Neutrophil (primary cell): Measurements from ENCODE around the gene ANKH.

ENCODE experiments used
- H3K27ac ChIP-seq: fragments of 200-600 bp; sonication (generic); 2 replicates; pipeline ENCODE4 v1.5.1; 2016; ENCODE audit warnings: mild to moderate bottlenecking, moderate library complexity
- H3K27me3 ChIP-seq: fragments of 200-600 bp; sonication (generic); 2 replicates; pipeline ENCODE4 v1.6.0; 2016; ENCODE audit warnings: mild to moderate bottlenecking
- H3K36me3 ChIP-seq: fragments of 200-600 bp; sonication (generic); 2 replicates; pipeline ENCODE4 v1.5.1; 2017
- H3K4me1 ChIP-seq, 2 experiments: fragments of 200-600 bp in 1 of 2; sonication (generic) in 1 of 2; 1 replicate in 1 of 2; 2 replicates in 1 of 2; pipeline versions ENCODE4 v1.5.1 to v1.6.1; 2013 to 2016; ENCODE audit warnings: low read depth in 1 of 2, low read length in 1 of 2, mild to moderate bottlenecking in 1 of 2, moderate library complexity in 1 of 2; ENCODE audit not compliant: control insufficient read depth in 1 of 2, insufficient read depth in 1 of 2
- H3K4me3 ChIP-seq, 2 experiments: fragments of 200-600 bp in 1 of 2; sonication (generic) in 1 of 2; 1 replicate in 1 of 2; 2 replicates in 1 of 2; pipeline ENCODE4 v1.5.1; 2013 to 2016; ENCODE audit warnings: low read depth in 1 of 2, low read length in 1 of 2, mild to moderate bottlenecking in 1 of 2, moderate library complexity in 1 of 2
- H3K9me3 ChIP-seq: fragments of 200-600 bp; sonication (generic); 2 replicates; pipeline ENCODE4 v1.5.1; 2016
- TF ChIP-seq, protein P1 (sequence below): fragments of 200-600 bp; sonication (generic); IDR thresholded peaks from 2 replicates; pipeline ENCODE4 v1.5.1; 2016; ENCODE audit warnings: antibody characterized with exemption

Gene ANKH

DNA sequence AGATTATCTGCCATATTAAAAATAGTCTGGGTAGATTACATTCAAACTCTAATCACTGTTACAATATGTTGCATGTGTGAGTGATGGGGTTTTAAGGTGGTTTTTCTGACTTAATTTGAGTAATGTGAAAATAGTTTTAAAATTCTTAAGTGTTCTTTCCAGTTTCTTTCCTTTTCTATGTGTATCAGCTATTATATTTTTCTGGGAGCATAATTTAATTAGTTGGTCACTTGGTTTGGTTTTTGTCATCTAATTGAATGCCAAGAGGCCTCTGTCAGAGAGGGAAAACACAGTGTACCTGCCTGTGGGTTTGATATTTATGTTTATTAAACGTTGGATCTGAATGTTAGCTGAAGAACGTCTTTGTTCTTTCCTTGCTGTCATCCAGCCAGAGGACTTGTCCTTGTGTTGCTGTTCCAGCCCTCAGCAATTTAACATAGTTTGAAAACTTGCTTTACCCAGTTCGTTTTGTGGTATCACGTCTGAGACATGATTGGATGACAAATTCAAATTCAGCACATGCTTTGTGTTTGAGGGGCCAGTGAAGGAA lies 187.6 kb downstream of the ANKH start:
- Histone ChIP-seq H3K27ac (no peak overlapping the region), H3K9me3 (no peaks in the 10 kb centered on the region), H3K36me3 (peaks cover 93% of the 10 kb centered on the region), H3K4me3 (no peak overlapping the region), H3K4me1 (no peaks in the 10 kb centered on the region), H3K27me3 (no peaks in the 10 kb centered on the region)
- TF ChIP-seq, protein P1, sequence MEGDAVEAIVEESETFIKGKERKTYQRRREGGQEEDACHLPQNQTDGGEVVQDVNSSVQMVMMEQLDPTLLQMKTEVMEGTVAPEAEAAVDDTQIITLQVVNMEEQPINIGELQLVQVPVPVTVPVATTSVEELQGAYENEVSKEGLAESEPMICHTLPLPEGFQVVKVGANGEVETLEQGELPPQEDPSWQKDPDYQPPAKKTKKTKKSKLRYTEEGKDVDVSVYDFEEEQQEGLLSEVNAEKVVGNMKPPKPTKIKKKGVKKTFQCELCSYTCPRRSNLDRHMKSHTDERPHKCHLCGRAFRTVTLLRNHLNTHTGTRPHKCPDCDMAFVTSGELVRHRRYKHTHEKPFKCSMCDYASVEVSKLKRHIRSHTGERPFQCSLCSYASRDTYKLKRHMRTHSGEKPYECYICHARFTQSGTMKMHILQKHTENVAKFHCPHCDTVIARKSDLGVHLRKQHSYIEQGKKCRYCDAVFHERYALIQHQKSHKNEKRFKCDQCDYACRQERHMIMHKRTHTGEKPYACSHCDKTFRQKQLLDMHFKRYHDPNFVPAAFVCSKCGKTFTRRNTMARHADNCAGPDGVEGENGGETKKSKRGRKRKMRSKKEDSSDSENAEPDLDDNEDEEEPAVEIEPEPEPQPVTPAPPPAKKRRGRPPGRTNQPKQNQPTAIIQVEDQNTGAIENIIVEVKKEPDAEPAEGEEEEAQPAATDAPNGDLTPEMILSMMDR: no peak

DNA sequence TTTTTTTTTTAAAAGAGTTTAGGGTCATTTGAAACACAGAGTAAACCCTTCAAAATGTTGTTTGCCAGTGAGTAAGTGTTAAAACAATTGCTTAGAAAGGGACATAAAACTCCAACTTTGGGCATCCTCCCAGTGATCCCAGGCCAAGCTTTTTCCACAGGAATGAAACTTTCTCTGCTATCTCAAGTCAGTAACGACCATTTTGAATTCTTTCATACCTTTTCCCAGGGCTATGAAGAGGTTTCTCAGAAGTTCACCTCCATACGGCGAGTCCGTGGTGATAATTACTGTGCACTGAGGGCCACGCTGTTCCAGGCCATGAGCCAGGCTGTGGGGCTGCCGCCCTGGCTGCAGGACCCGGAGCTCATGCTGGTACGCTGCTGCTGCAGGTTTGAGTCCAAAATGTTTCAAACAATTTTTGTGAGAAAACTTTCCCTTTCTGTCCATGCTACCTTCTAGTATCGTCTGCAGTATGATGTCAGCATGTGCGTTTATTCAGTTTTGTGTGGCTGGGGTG lies 190.3 kb downstream of the ANKH start:
- H3K4me1 ChIP-seq: peaks cover 3 to 9% of the 10 kb centered on the region in 2 experiments
- no peak overlapping the region for H3K4me3 ChIP-seq
- peaks cover 72% of the 10 kb centered on the region for H3K36me3 ChIP-seq
- TF ChIP-seq, protein P1: no peak
- no peaks in the 10 kb centered on the region for H3K9me3 ChIP-seq
- no peaks in the 10 kb centered on the region for H3K27me3 ChIP-seq
- H3K27ac ChIP-seq: no peak overlapping the region

DNA sequence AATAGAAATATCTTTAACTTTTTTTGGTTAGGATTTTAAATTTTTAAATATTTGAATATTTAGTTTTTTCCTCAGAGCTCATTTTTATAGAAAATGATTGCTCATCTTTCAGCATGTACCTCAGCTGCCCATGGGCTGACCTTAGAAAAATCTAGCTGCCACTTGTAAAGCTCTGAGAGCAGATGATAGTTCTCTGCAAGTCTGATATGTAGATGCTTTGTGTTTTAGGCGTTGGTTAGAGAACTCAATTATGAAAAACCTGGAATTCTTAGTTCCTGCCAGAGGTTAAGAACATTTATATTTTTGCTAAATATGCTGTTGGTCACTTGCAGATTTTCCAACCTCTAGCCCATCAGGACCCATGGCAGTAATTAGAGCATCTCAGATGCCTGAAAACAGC lies 192.0 kb downstream of the ANKH start:
- Histone ChIP-seq H3K36me3 (peaks cover 59% of the 10 kb centered on the region), H3K27me3 (no peaks in the 10 kb centered on the region), H3K4me3 (no peak overlapping the region), H3K9me3 (no peaks in the 10 kb centered on the region), H3K4me1 (peaks cover 15 to 22% of the 10 kb centered on the region in 2 experiments), H3K27ac (no peak overlapping the region)
- TF ChIP-seq, protein P1: no peak

DNA sequence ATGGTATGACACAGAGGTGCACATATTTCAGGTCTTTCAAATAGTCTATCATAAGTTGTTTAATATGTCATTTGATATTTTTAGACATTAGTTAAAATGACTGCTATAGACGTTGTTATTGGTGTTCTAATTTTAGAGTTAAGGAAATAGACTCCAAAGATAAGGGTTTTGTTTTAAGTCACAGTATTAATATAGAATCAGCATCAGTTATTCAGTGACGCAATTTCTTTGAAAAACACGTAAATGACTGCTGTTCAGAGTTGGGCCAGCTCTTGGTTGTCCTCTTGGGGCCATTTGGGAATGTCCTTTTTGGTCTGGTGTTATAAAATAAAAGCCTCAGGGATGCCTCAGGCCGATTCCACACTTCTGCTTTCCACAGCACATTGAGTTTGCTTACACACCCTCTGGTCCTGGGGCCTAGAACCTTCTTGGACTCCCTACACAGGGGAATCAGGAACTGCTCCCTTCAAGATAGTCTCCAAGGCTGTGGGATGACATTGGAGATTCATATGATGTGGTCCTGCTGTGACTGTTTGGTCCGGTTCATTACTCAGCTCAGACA lies 192.7 kb downstream of the ANKH start:
- no peak overlapping the region for H3K27ac ChIP-seq
- peaks cover 15 to 22% of the 10 kb centered on the region in 2 experiments for H3K4me1 ChIP-seq
- no peaks in the 10 kb centered on the region for H3K9me3 ChIP-seq
- TF ChIP-seq, protein P1: no peak
- peaks cover 56% of the 10 kb centered on the region for H3K36me3 ChIP-seq
- H3K4me3 ChIP-seq: no peak overlapping the region
- H3K27me3 ChIP-seq: no peaks in the 10 kb centered on the region

DNA sequence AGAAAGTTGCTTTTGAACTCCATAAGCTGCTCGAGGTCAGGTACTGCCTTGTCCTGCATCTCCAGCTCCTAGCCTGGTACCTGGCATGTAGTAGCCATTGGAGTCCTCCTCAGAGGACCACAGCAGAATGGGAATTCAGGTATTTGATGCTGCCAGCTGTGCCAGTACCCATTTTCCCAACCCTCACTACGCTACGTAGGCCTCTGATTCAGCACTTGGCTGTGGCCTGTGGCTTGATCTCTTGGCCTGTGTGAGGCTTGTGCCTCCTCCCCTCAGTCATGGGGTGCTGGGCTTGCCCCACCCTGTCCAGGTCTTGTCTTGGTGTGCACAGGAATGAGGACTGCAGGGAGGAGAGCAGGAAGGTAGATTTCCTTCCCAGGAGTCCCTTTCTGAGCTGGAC lies 195.3 kb downstream of the ANKH start:
- TF ChIP-seq, protein P1: no peak
- peak overlapping the region; percentile 76 for H3K27ac ChIP-seq
- H3K4me3 ChIP-seq: peak overlapping the region in 1 of 2 experiments; percentile 20

More for the DNA sequence above, 195.3 kb downstream of the ANKH start:
- peaks cover 24 to 34% of the 10 kb centered on the region in 2 experiments for H3K4me1 ChIP-seq
- no peaks in the 10 kb centered on the region for H3K27me3 ChIP-seq
- H3K9me3 ChIP-seq: no peaks in the 10 kb centered on the region
- peaks cover 31% of the 10 kb centered on the region for H3K36me3 ChIP-seq
